MCF 10A (cell line): ENCODE data around the gene SLC9A7. TPM values are rescaled to one million over a fixed set of nuclear protein-coding genes. Genes with fewer than 3 reads are reported as not detected.

Experiments
- BruUV-seq: library from RNA; stranded (reverse); fragments of 400-500 nt; replicated peaks from 2 replicates; lab custom pipeline; 2021; lab: Mats Ljungman, UMichigan
- CTCF ChIA-PET: fragments of 300-600 bp; sonication (Branson Sonifier 250); formaldehyde crosslinking; extraction: SDS; loops from one replicate; lab custom pipeline; 2021; ENCODE audit warnings: antibody characterized with exemption, inconsistent platforms; lab: Yijun Ruan, JAX
- POLR2A ChIA-PET: fragments of 300-600, 350-650 bp; sonication (Branson Sonifier 250); formaldehyde crosslinking; extraction: SDS; loops from one replicate; lab custom pipeline; 2020; ENCODE audit warnings: antibody characterized with exemption, inconsistent platforms; lab: Yijun Ruan, JAX
- DNase-seq: peaks from one replicate; pipeline ENCODE4 v3.0.0-alpha.2; 2018; ENCODE audit not compliant: unreplicated experiment
- H3K27ac Mint-ChIP-seq: one replicate; pipeline ENCODE4 v1.8.0; 2022; ENCODE audit warnings: mild to moderate bottlenecking, low read depth, mixed read lengths; ENCODE audit not compliant: unreplicated experiment
- H3K27me3 Mint-ChIP-seq: one replicate; pipeline ENCODE4 v1.8.0; 2022; ENCODE audit warnings: mixed read lengths; ENCODE audit not compliant: insufficient read depth, unreplicated experiment
- H3K36me3 Mint-ChIP-seq: one replicate; pipeline ENCODE4 v1.8.0; 2022; ENCODE audit warnings: mild to moderate bottlenecking, moderate library complexity, mixed read lengths; ENCODE audit not compliant: insufficient read depth, unreplicated experiment
- H3K4me1 Mint-ChIP-seq: one replicate; pipeline ENCODE4 v1.8.0; 2022; ENCODE audit warnings: mixed read lengths; ENCODE audit not compliant: insufficient read depth, unreplicated experiment
- H3K4me3 Mint-ChIP-seq: one replicate; pipeline ENCODE4 v1.8.0; 2022; ENCODE audit warnings: mild to moderate bottlenecking, moderate library complexity, mixed read lengths; ENCODE audit not compliant: unreplicated experiment
- H3K9me3 Mint-ChIP-seq: one replicate; pipeline ENCODE4 v1.8.0; 2022; ENCODE audit warnings: mixed read lengths; ENCODE audit not compliant: unreplicated experiment
- intact Hi-C: fragments of 100-400 bp; cut with micrococcal nuclease; formaldehyde crosslinking; loops from 2 replicates; pipeline ENCODE4 v1.14.1; 2022
- total RNA-seq: library from RNA; stranded (reverse); gene quantifications from 2 replicates; pipeline ENCODE4 v1.2.3, GENCODE V29; 2022
- TF ChIP-seq, protein P1 (sequence below): fragments of 200-600 bp; IDR thresholded peaks from one replicate; pipeline ENCODE4 v1.8.0; 2022; ENCODE audit warnings: antibody characterized with exemption, mild to moderate bottlenecking; ENCODE audit not compliant: unreplicated experiment

The SLC9A7 gene
- total RNA-seq, 1 experiment from 2014 or later: 28.3 TPM

DNA sequence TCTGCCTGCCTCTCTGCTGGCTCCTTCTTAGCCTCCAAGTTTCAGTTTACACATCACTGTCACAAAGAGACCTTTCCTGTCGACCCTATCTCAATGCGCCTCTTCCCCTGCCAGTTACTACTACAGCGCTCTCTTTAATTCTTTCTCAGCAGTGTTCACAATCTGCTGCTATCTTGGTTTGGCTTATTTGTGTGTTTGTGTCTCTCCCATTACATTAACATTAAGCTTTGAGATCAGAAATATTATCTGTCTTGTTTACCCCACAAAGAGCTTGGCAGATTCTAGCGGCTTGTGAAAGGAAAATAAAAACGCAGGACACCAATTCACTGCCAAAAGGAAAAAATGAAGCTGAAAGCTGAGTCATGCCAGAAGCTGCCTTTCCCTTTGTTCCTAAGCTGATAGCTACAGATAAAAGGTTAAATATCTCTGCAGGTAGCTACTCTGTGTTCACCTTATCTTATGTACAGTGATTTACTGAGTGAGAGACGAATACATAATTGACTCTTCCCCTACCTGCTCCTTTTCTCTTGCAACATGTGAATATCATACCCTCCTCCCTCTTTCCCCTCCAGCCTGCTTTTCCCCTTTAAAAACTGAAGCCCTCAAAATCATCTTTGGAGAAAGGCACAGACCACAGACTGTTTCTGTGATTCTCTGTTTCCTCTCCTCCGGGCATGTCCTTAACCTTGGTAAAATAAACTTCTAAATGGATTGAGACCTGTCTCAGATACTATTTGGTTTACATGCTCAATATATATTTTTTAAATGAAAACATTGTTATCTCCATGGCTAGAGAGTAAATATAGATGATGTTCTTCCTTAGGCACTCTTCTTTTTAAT lies 19.3 kb upstream of the SLC9A7 start:
- Mint-ChIP-seq H3K27me3 (peaks cover 63% of the 10 kb centered on the region), H3K4me3 (no peak overlapping the region), H3K9me3 (no peaks in the 10 kb centered on the region), H3K4me1 (no peaks in the 10 kb centered on the region), H3K36me3 (no peaks in the 10 kb centered on the region), H3K27ac (peak overlapping the region; percentile 1)
- TF ChIP-seq, protein P1, sequence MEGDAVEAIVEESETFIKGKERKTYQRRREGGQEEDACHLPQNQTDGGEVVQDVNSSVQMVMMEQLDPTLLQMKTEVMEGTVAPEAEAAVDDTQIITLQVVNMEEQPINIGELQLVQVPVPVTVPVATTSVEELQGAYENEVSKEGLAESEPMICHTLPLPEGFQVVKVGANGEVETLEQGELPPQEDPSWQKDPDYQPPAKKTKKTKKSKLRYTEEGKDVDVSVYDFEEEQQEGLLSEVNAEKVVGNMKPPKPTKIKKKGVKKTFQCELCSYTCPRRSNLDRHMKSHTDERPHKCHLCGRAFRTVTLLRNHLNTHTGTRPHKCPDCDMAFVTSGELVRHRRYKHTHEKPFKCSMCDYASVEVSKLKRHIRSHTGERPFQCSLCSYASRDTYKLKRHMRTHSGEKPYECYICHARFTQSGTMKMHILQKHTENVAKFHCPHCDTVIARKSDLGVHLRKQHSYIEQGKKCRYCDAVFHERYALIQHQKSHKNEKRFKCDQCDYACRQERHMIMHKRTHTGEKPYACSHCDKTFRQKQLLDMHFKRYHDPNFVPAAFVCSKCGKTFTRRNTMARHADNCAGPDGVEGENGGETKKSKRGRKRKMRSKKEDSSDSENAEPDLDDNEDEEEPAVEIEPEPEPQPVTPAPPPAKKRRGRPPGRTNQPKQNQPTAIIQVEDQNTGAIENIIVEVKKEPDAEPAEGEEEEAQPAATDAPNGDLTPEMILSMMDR: no peak
- peak; percentile 25 for DNase-seq
- intact Hi-C loops: no loop called here
- POLR2A ChIA-PET: interaction anchor here (0.6 to 1.2 kb wide), 2 partner anchors 15 to 60 kb away, joined by 3 read pairs; no protein-coding TSS in a partner anchor
- CTCF ChIA-PET: interaction anchor here (0.6 kb wide), 1 partner anchor 110 kb away, joined by 3 read pairs; no protein-coding TSS in a partner anchor
- no TSS peak for BruUV-seq

DNA sequence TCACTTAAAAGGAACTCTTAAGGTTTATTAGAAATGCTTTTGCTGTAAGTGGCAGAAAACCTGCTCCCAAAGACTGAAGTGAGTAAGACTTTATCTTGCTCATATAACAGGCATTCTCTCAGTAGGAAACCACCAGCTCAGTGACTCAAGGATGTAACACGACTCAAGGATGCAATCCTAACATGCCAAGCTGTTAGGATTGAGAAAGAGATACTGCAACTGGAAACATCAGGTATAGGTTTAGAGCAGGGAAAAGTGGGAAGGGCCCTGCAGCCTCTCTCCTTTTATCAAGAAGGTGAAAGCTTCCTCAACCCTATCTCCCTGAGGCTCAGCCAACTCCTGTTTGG lies 11.9 kb upstream of the SLC9A7 start:
- Mint-ChIP-seq H3K27ac (no peak overlapping the region), H3K27me3 (peaks cover 45% of the 10 kb centered on the region), H3K4me1 (peaks cover 6% of the 10 kb centered on the region), H3K36me3 (no peaks in the 10 kb centered on the region), H3K4me3 (no peak overlapping the region), H3K9me3 (no peaks in the 10 kb centered on the region)
- BruUV-seq: no TSS peak
- POLR2A ChIA-PET: interaction anchor here (0.6 to 2.5 kb wide), 3 partner anchors 22 to 67 kb away, joined by 3 to 21 read pairs (median 3); no protein-coding TSS in a partner anchor
- CTCF ChIA-PET: interaction anchor here (0.5 to 3.6 kb wide), 3 partner anchors 26 to 207 kb away, joined by 3 to 25 read pairs (median 4); no protein-coding TSS in a partner anchor
- intact Hi-C loops: loop anchor here (2.0 kb wide), 1 partner anchor 22 kb away; no protein-coding TSS in a partner anchor
- DNase-seq: peak; percentile 79
- TF ChIP-seq, protein P1: no peak

DNA sequence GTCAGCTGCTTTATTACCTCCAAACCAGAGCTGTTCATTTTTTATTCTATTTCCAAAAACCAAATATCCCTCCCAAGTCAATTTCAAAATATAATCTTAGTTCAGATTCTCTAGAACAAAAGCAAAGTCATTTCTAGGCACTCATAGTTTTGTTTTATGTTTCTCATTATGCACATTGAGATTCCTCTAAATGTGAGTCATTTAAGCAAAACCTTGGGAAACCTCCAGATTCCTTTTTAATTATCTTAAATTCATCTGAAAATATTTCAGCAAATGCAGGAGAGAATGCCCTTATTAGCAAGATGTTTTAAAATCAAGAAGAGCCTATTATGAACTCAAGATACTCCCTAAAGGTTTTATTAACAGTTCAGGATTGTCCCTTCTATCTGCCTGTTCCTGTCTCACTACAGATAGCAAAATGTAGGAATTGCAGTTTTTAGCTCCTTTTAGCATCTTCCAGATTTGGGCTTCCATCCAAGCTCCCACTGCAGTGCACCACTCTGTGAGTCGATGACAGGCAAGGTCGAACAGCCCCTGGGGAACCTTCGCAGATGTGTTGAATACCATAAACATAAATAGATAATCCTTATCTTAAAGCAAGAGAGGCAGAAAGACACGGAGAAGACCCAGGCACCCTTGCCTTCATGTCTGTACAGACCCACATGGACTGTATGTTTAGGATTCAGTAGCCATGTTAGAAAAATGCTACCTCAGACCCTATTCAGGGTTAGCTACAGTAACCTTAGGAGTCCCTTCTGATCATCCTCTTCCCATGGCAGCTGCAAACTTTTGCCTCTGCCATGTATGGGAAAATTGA lies 11.3 kb upstream of the SLC9A7 start:
- peak; percentile 11 for DNase-seq
- peaks cover 6% of the 10 kb centered on the region for H3K4me1 Mint-ChIP-seq
- intact Hi-C loops: loop anchor here (2.0 kb wide), 1 partner anchor 23 kb away; no protein-coding TSS in a partner anchor
- no peaks in the 10 kb centered on the region for H3K36me3 Mint-ChIP-seq
- no peaks in the 10 kb centered on the region for H3K9me3 Mint-ChIP-seq
- ChIA-PET POLR2A (interaction anchor here (0.6 to 2.5 kb wide), 6 partner anchors 13 to 328 kb away, joined by 3 to 21 read pairs (median 3); no protein-coding TSS in a partner anchor), CTCF (interaction anchor here (0.6 to 3.6 kb wide), 6 partner anchors 10 to 208 kb away, joined by 3 to 25 read pairs (median 3); partner anchors contain the start of gene SLC9A7)
- H3K27me3 Mint-ChIP-seq: peaks cover 50% of the 10 kb centered on the region
- H3K27ac Mint-ChIP-seq: peak overlapping the region; percentile 27
- no TSS peak for BruUV-seq
- TF ChIP-seq, protein P1: no peak
- H3K4me3 Mint-ChIP-seq: no peak overlapping the region
